ENCODE results near the gene USP9X. TPM values are rescaled to one million over a fixed set of nuclear protein-coding genes. Genes with fewer than 3 reads are reported as not detected.
"Not testable (repeated sequence)": the region's sequence is repeated elsewhere in the genome, so short reads cannot be mapped to it uniquely, and the experiment has no call there.

USP9X gene
- total RNA-seq, 1 donor from 2014 or later = 45.5 TPM

- intact Hi-C loops (cut with micrococcal nuclease) = no loop called here
Measured at GRCh38 chrX:41121766-41122165, 36.5 kb downstream of the USP9X start.

GRCh38 chrX:41122664-41123257 lies 37.5 kb downstream of the USP9X start:
- intact Hi-C loops (cut with micrococcal nuclease) = no loop called here

- intact Hi-C loops (cut with micrococcal nuclease) = no loop called here
Measured at GRCh38 chrX:41127477-41128192, 42.4 kb downstream of the USP9X start.

GRCh38 chrX:41128955-41129354 lies 43.7 kb downstream of the USP9X start:
- intact Hi-C loops (cut with micrococcal nuclease) = no loop called here

GRCh38 chrX:41131766-41132165 lies 46.5 kb downstream of the USP9X start:
- intact Hi-C loops (cut with micrococcal nuclease) = no loop called here

GRCh38 chrX:41133551-41133950 lies 48.3 kb downstream of the USP9X start:
- intact Hi-C loops (cut with micrococcal nuclease) = no loop called here

- intact Hi-C loops (cut with micrococcal nuclease) = loop anchor here (1.0 to 5.0 kb wide), 2 partner anchors 116 to 485 kb away; no protein-coding TSS in a partner anchor
Measured at GRCh38 chrX:41137589-41137988, 52.3 kb downstream of the USP9X start.

- intact Hi-C loops (cut with micrococcal nuclease) = no loop called here
Measured at GRCh38 chrX:41142130-41142910, 57.1 kb downstream of the USP9X start.

- intact Hi-C loops (cut with micrococcal nuclease) = no loop called here
Measured at GRCh38 chrX:41144873-41145272, 59.6 kb downstream of the USP9X start.

- intact Hi-C loops (cut with micrococcal nuclease) = no loop called here
Measured at GRCh38 chrX:41145920-41146608, 60.8 kb downstream of the USP9X start.

- intact Hi-C loops (cut with micrococcal nuclease) = no loop called here
Measured at GRCh38 chrX:41148553-41148952, 63.3 kb downstream of the USP9X start.

GRCh38 chrX:41150043-41150442 lies 64.8 kb downstream of the USP9X start:
- intact Hi-C loops (cut with micrococcal nuclease) = no loop called here

GRCh38 chrX:41151726-41152125 lies 66.5 kb downstream of the USP9X start:
- intact Hi-C loops (cut with micrococcal nuclease) = not testable (repeated sequence)

GRCh38 chrX:41152221-41152620 lies 67.0 kb downstream of the USP9X start:
- intact Hi-C loops (cut with micrococcal nuclease) = no loop called here

- intact Hi-C loops (cut with micrococcal nuclease) = no loop called here
Measured at GRCh38 chrX:41153448-41153847, 68.2 kb downstream of the USP9X start.

GRCh38 chrX:41153957-41154356 lies 68.7 kb downstream of the USP9X start:
- intact Hi-C loops (cut with micrococcal nuclease) = no loop called here

- intact Hi-C loops (cut with micrococcal nuclease) = no loop called here
Measured at GRCh38 chrX:41164449-41164848, 79.2 kb downstream of the USP9X start.

- intact Hi-C loops (cut with micrococcal nuclease) = no loop called here
Measured at GRCh38 chrX:41167888-41168287, 82.6 kb downstream of the USP9X start.

GRCh38 chrX:41176263-41176662 lies 91.0 kb downstream of the USP9X start:
- intact Hi-C loops (cut with micrococcal nuclease) = no loop called here

GRCh38 chrX:41177297-41177696 lies 92.1 kb downstream of the USP9X start:
- intact Hi-C loops (cut with micrococcal nuclease) = no loop called here

GRCh38 chrX:41178201-41178600 lies 93.0 kb downstream of the USP9X start:
- intact Hi-C loops (cut with micrococcal nuclease) = no loop called here

Measured in T-helper 1 cell treated with Interleukin-12 subunit alpha and Interleukin-12 subunit beta and Interleukin-4 antibody, amounts not matched to agents 30 ng/mL and 1 ng/mL, for 36 hours (primary cell).